NCI-H2107 treated with DMSO at 0.1 percent for 48 hours (cell line): ENCODE data around the gene QDPR.

Experiments used
- DNase-seq: peaks from one replicate; lab custom pipeline; 2025; ENCODE audit not compliant: unreplicated experiment; lab: John Stamatoyannopoulos, UW

QDPR gene

DNA sequence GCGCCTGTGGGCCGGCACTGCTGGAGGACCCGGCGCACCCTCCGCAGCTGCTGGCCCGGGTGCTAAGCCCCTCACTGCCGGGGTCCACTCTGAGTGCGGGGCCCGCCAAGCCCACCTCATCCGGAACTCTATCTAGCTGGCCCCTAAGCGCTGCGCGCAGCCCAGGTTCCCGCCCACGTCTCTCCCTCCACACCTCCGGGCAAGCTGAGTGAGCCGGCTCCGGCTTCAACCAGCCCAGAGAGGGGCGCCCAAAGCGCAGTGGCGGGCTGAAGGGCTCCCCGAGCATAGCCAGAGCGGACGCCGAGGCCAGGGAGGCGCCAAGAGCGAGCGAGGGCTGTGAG lies 75.2 kb downstream of the QDPR start:
- no peak for DNase-seq
